Astrocyte of the cerebellum (primary cell): ENCODE results near the gene SEMA4D.

Experiments used
- DNase-seq: peaks from one replicate; pipeline ENCODE4 v3.0.0-alpha.2; 2011; ENCODE audit warnings: low read depth
- H3K4me3 ChIP-seq: 2 replicates; pipeline ENCODE4 v1.5.1; 2011; ENCODE audit warnings: mild to moderate bottlenecking, low read depth, low read length, moderate library complexity
- in situ Hi-C: cut with HindIII; loops from 2 replicates; pipeline ENCODE4 v1.10.0; 2017; ENCODE audit warnings: low sequenced_read_pairs
- TF ChIP-seq, protein P1 (sequence below): IDR thresholded peaks from 2 replicates; pipeline ENCODE4 v1.5.1; 2012; ENCODE audit warnings: low read length, low read depth, moderate library complexity, mild to moderate bottlenecking; ENCODE audit errors: missing control alignments

The SEMA4D gene

DNA sequence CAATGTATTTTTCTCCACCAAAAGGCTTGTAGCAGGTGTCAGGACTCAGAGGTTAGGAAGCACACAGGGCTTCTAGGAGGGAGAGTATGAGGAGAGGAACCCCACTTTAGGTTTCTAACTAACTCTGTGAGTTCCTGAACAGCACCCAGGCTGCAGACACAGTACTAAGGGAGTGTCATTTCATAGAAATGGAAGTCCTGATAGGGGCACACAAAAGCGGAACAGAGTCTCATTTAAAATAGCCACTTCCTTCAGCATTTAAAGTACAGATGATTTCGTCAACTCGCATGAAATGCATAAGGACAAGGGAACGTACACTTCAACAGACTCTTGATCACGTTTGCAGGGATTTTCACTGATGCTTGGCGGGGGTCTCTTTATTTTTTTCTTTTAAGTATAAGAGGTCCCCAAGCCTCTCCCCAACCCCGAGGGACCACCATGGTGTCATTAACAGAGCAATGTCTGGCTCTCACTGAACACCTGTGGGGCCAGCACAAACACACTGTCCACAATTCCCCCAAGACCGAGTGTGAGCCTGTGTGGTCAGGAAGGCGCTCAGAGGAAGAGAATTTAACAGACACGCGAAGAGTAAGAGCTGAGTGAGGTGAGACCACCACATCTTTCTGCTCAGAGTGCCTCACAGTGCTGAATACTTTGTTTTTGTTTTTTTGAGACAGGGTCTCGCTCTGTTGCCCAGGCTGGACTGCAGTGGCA lies 97.4 kb downstream of the SEMA4D start:
- in situ Hi-C loops, result no loop called here
- no peak for DNase-seq
- H3K4me3 ChIP-seq, result no peak overlapping the region
- TF ChIP-seq, protein P1, sequence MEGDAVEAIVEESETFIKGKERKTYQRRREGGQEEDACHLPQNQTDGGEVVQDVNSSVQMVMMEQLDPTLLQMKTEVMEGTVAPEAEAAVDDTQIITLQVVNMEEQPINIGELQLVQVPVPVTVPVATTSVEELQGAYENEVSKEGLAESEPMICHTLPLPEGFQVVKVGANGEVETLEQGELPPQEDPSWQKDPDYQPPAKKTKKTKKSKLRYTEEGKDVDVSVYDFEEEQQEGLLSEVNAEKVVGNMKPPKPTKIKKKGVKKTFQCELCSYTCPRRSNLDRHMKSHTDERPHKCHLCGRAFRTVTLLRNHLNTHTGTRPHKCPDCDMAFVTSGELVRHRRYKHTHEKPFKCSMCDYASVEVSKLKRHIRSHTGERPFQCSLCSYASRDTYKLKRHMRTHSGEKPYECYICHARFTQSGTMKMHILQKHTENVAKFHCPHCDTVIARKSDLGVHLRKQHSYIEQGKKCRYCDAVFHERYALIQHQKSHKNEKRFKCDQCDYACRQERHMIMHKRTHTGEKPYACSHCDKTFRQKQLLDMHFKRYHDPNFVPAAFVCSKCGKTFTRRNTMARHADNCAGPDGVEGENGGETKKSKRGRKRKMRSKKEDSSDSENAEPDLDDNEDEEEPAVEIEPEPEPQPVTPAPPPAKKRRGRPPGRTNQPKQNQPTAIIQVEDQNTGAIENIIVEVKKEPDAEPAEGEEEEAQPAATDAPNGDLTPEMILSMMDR, result no peak

- TF ChIP-seq, protein P1, result no peak
- no peak overlapping the region for H3K4me3 ChIP-seq
- in situ Hi-C loops, result no loop called here
- no peak for DNase-seq
Observed at GRCh38 chr9:89398621-89399020, 99.3 kb downstream of the SEMA4D start.

- DNase-seq, result no peak
- H3K4me3 ChIP-seq, result no peak overlapping the region
- TF ChIP-seq, protein P1, result no peak
- in situ Hi-C loops, result no loop called here
Observed at GRCh38 chr9:89397471-89397870, 100.4 kb downstream of the SEMA4D start.

DNA sequence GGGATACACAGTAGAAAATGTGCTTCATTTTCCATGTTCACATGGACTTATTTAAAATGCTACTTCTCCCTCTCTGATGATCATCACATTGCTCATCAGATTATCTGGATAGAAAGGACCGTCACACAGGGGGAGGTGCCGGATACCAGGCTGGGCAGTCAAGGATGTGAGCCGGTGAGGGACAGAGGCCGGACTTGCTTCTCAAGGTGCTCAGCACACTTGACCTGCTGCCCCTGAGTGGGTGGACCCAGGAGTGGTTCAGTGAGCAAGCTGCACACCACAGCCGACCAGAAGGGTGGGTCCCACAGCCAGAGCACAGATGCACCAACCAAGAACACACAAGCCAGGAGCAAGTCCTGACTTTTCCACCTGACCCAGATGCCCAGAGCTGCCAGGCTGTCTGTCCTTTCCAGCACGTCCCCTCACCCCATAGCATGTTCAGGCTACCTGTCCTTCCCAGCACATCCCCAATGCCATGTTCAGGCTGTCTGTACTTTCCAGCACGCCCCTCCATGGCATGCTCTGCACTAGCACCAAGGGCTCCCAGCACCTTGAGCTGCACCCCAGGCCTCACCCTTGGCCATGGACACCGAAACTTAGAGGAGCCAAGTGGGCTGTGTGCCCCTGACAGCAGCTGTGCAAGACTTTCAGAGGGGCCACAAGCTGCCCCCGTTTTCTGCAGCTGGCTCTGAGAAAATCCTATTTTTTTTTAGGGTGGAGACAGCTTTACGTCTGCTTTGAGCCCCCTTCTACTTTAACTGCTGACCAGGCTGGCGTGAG lies 101.8 kb downstream of the SEMA4D start:
- DNase-seq, result no peak
- in situ Hi-C loops, result no loop called here
- TF ChIP-seq, protein P1, result no peak

DNA sequence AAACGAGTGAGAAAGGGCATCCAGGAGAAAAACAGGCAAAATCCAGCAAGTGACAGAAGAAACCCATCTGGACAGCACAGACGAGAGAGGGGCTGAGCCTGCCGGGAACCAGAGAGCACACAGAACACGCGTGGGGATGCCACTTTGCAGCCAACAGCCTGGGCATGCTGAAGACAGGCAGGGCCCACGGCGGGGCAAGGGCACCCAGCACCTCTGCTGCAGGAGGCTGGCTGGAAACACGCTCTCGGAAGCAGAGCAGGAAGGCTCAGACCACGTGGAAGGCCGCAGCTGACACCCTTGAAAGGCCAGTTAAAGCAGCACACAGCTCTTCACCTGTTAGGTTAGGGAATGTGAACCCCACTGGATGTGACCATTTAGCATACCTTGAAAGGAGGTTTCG lies 103.5 kb downstream of the SEMA4D start:
- no peak overlapping the region for H3K4me3 ChIP-seq
- in situ Hi-C loops, result no loop called here
- TF ChIP-seq, protein P1, result no peak
- DNase-seq, result no peak

More for the DNA sequence above, 101.8 kb downstream of the SEMA4D start:
- H3K4me3 ChIP-seq, result no peak overlapping the region

DNA sequence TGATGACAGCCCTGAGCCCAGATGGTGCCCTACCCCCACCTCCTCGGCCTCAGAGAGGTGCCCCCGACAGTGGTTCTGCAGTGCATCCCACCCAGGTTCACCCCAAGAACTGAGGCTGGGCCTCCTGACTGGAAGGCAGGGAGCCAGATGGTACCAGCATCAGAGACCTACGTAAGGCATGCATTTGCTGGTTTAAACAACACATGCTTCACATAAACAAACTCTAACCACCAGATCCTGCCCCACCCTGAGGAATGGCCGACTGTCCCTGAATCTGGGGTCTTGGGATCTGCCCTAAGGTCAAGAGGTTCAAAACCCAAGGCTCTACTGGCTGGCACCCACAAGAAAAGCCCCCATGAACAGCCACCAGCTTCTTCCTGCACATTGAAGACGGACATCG lies 106.3 kb downstream of the SEMA4D start:
- in situ Hi-C loops, result no loop called here

More for the DNA sequence above, 106.3 kb downstream of the SEMA4D start:
- no peak overlapping the region for H3K4me3 ChIP-seq
- no peak for DNase-seq
- TF ChIP-seq, protein P1, result no peak
